Endodermal cell (in vitro differentiated cells): ENCODE measurements around the gene MCTP2. TPM values are rescaled to one million over a fixed set of nuclear protein-coding genes. Genes with fewer than 3 reads are reported as not detected.

Experiments
- DNase-seq: peaks from one replicate; pipeline ENCODE4 v3.0.0-alpha.2; 2017
- H3K27ac ChIP-seq: 2 replicates; pipeline ENCODE4 v1.5.1; 2013; ENCODE audit warnings: mild to moderate bottlenecking, low read depth, low read length, moderate library complexity
- H3K27me3 ChIP-seq: 2 replicates; pipeline ENCODE4 v1.6.1; 2013; ENCODE audit warnings: mild to moderate bottlenecking, low read length, moderate library complexity; ENCODE audit not compliant: insufficient read depth, control insufficient read depth, poor library complexity, severe bottlenecking
- H3K36me3 ChIP-seq: 2 replicates; pipeline ENCODE4 v1.7.0; 2013; ENCODE audit warnings: mild to moderate bottlenecking, low read length, moderate library complexity; ENCODE audit not compliant: control insufficient read depth, insufficient read depth
- H3K4me1 ChIP-seq: one replicate; pipeline ENCODE4 v1.7.0; 2013; ENCODE audit warnings: low read length; ENCODE audit not compliant: control insufficient read depth, insufficient read depth
- H3K4me3 ChIP-seq: 2 replicates; pipeline ENCODE4 v1.5.1; 2013; ENCODE audit warnings: mild to moderate bottlenecking, low read length, moderate library complexity
- H3K9ac ChIP-seq: 2 replicates; pipeline ENCODE4 v1.6.1; 2013; ENCODE audit warnings: mild to moderate bottlenecking, low read length, moderate library complexity; ENCODE audit not compliant: poor library complexity, severe bottlenecking; ENCODE audit errors: extremely low read depth
- H3K9me3 ChIP-seq: 2 replicates; pipeline ENCODE4 v1.6.1; 2013; ENCODE audit warnings: mild to moderate bottlenecking, low read length, moderate library complexity; ENCODE audit not compliant: control insufficient read depth
- H3K27ac Mint-ChIP-seq: 2 replicates; pipeline ENCODE4 v1.8.0; 2020; ENCODE audit warnings: mixed read lengths
- H3K27me3 Mint-ChIP-seq: 2 replicates; pipeline ENCODE4 v1.8.0; 2021; ENCODE audit warnings: mild to moderate bottlenecking, mixed read lengths; ENCODE audit not compliant: insufficient read depth
- H3K36me3 Mint-ChIP-seq: 2 replicates; pipeline ENCODE4 v1.8.0; 2020; ENCODE audit warnings: low read depth, mixed read lengths
- H3K4me1 Mint-ChIP-seq: 2 replicates; pipeline ENCODE4 v1.8.0; 2020; ENCODE audit warnings: mixed read lengths
- H3K4me3 Mint-ChIP-seq: 2 replicates; pipeline ENCODE4 v1.8.0; 2020; ENCODE audit warnings: mild to moderate bottlenecking, moderate library complexity, mixed read lengths
- H3K9me3 Mint-ChIP-seq: 2 replicates; pipeline ENCODE4 v1.8.0; 2020; ENCODE audit warnings: mild to moderate bottlenecking, mixed read lengths
- CTCF ChIP-seq: fragments of 200-600 bp; sonication (generic); conservative IDR thresholded peaks from 2 replicates; pipeline ENCODE4 v1.5.0; 2021; ENCODE audit warnings: antibody characterized with exemption, mild to moderate bottlenecking
- WGBS, 2 experiments: methylation state at CpG; one replicate each; pipeline versions ENCODE4 v1.1.5 to v1.1.7; 2013; ENCODE audit warnings: missing lambda C conversion rate in 2 of 2, mixed read lengths in 1 of 2; ENCODE audit not compliant: insufficient coverage in 1 of 2, insufficient read length in 1 of 2; 5-methylcytosine and 5-hydroxymethylcytosine counted together
- total RNA-seq, 2 donors: library from RNA; stranded (reverse); fragmentation: NEBNext Ultra II Directional in 1 of 2; extraction: Animal tissue kit (Norgen Biotek cat#: 25700) in 1 of 2; gene quantifications; 2 replicates in 1 of 2; 3 replicates in 1 of 2; pipeline ENCODE4 v1.2.1, GENCODE V29; 2021

MCTP2 gene
- total RNA-seq, 2 donors from 2014 or later: 9.2 to 12.1 TPM

GRCh38 chr15:94375997-94376396 lies 144.6 kb downstream of the MCTP2 start:
- DNase-seq: peak; percentile 56
- H3K36me3 ChIP-seq: no peaks in the 10 kb centered on the region
- H3K27ac Mint-ChIP-seq: no peak overlapping the region

GRCh38 chr15:94379986-94380385 lies 148.6 kb downstream of the MCTP2 start:
- H3K4me3 Mint-ChIP-seq: no peak overlapping the region
- no peaks in the 10 kb centered on the region for H3K27me3 Mint-ChIP-seq
- no peak for DNase-seq
- peaks cover 11% of the 10 kb centered on the region for H3K4me1 Mint-ChIP-seq
- H3K36me3 ChIP-seq: no peaks in the 10 kb centered on the region
- no peak for TF ChIP-seq CTCF
- no peaks in the 10 kb centered on the region for H3K27me3 ChIP-seq
- peaks cover 2% of the 10 kb centered on the region for H3K9me3 Mint-ChIP-seq
- no peak overlapping the region for H3K4me3 ChIP-seq
- WGBS, 2 experiments: 84 to 94% methylated on average over 3 of the region's 3 CpGs
- no peaks in the 10 kb centered on the region for H3K4me1 ChIP-seq
- H3K9me3 ChIP-seq: no peaks in the 10 kb centered on the region
- H3K36me3 Mint-ChIP-seq: peaks cover 6% of the 10 kb centered on the region
- no peak overlapping the region for H3K27ac ChIP-seq
- H3K9ac ChIP-seq: no peak overlapping the region
- H3K27ac Mint-ChIP-seq: no peak overlapping the region

More at GRCh38 chr15:94375997-94376396, 144.6 kb downstream of the MCTP2 start:
- Mint-ChIP-seq H3K36me3 (peaks cover 2% of the 10 kb centered on the region), H3K4me3 (no peak overlapping the region), H3K27me3 (no peaks in the 10 kb centered on the region), H3K4me1 (peaks cover 3% of the 10 kb centered on the region), H3K9me3 (no peaks in the 10 kb centered on the region)
- no peaks in the 10 kb centered on the region for H3K27me3 ChIP-seq
- peak; percentile 71 for TF ChIP-seq CTCF
- H3K9ac ChIP-seq: no peak overlapping the region
- no peaks in the 10 kb centered on the region for H3K4me1 ChIP-seq
- 88 to 100% methylated on average over 1 of the region's 1 CpG for WGBS, 2 experiments
- H3K4me3 ChIP-seq: no peak overlapping the region
- no peaks in the 10 kb centered on the region for H3K9me3 ChIP-seq
- H3K27ac ChIP-seq: no peak overlapping the region

- Histone ChIP-seq H3K27me3 (no peaks in the 10 kb centered on the region), H3K9ac (no peak overlapping the region), H3K4me1 (no peaks in the 10 kb centered on the region), H3K9me3 (no peaks in the 10 kb centered on the region), H3K4me3 (no peak overlapping the region), H3K27ac (no peak overlapping the region), H3K36me3 (no peaks in the 10 kb centered on the region)
- 88% methylated on average over 1 of the region's 1 CpG; no CpG with 5 or more reads in 1 of the 2 experiments for WGBS, 2 experiments
- no peak for TF ChIP-seq CTCF
- H3K9me3 Mint-ChIP-seq: peaks cover 2% of the 10 kb centered on the region
- H3K27me3 Mint-ChIP-seq: no peaks in the 10 kb centered on the region
- H3K4me3 Mint-ChIP-seq: no peak overlapping the region
- DNase-seq: no peak
- no peak overlapping the region for H3K27ac Mint-ChIP-seq
- H3K4me1 Mint-ChIP-seq: peaks cover 11% of the 10 kb centered on the region
- peaks cover 6% of the 10 kb centered on the region for H3K36me3 Mint-ChIP-seq
Measured at GRCh38 chr15:94380798-94381197, 149.4 kb downstream of the MCTP2 start.
